ENCODE data around the gene MEF2B. TPM values are rescaled to one million over a fixed set of nuclear protein-coding genes. Genes with fewer than 3 reads are reported as not detected.
"Not testable (repeated sequence)": the region's sequence is repeated elsewhere in the genome, so short reads cannot be mapped to it uniquely, and the experiment has no call there.

Gene MEF2B
- total RNA-seq, 2 experiments from 2014 or later = 1.9 to 2.1 TPM

GRCh38 chr19:19192910-19193423, 22.9 kb upstream of the MEF2B start:
- Mint-ChIP-seq H3K36me3 (ENCODE audit: low read depth) (peaks cover 13% of the 10 kb centered on the region), H3K9me3 (ENCODE audit: low read depth) (no peaks in the 10 kb centered on the region), H3K27me3 (no peaks in the 10 kb centered on the region), H3K4me3 (peak overlapping the region; percentile 91), H3K27ac (peak overlapping the region; percentile 94), H3K4me1 (peaks cover 41% of the 10 kb centered on the region)
- ATAC-seq (no peak), DNase-seq (no peak)
- ChIA-PET CTCF (interaction anchor here (0.6 to 2.9 kb wide), 10 partner anchors 8 to 297 kb away, joined by 3 to 20 read pairs (median 4); partner anchors contain the start of gene NR2C2AP), POLR2A (interaction anchor here (0.6 to 3.0 kb wide), 4 partner anchors 10 to 650 kb away, joined by 4 to 31 read pairs (median 7); partner anchors contain the start of gene NR2C2AP)
- intact Hi-C loops (cut with DNase I, micrococcal nuclease) = loop anchor here (1.0 to 5.0 kb wide), 20 partner anchors 10 to 671 kb away; partner anchors contain the start of genes COPE (in 2 of the 2), DDX49 (in 2 of the 2), MAU2 (in 2 of the 2) and NR2C2AP (in 2 of the 2)

DNA sequence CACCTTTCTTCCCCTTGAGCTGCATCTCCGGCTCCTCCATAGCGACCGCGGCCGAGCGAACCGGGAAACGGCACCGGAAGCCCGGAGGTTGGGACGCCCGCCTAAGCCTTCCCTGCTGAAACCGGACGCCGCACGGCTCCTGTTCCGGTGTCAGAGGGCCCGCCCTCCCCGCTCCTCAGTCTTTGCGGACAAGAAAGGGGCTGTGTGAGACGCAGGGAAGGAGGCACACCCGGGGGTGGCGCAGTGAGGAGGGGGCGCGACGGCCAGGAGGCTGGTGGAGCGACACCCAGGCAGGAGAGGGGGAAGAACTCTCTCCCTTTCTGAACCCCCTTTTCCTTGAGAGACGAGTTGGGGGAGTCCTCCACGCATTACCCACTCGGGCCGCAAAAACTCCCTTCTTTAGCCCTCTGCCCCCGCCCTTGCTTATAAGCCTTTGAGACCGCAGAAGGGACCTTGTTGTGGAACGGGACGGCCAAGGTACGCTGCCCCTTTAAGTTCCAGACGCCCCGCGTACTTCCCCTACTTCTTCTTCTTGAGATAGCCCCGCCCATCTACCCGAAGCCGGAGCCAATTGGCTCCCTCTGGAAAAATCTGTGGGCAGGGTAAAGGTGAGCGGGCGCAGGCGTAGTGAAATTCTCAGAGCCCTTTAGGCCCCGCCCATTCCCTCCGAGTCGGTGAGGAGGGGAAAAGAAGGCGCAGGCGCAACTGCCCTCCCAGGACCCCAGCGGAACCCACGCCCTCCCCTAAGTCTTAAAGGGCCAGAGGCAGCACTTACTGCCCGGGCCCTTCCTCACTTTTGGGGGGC, 22.2 kb upstream of the MEF2B start, which contains the start of the genes BORCS8 and RFXANK:
Gene BORCS8 (minus strand): TSS at position 75 of the 805 bp plus-strand sequence. CDS start 35 bp downstream, at position 40.
Gene RFXANK (plus strand): TSS at position 181 of the 805 bp plus-strand sequence. CDS start 1,689 bp downstream, outside the sequence.
- H3K4me1 Mint-ChIP-seq = peaks cover 41% of the 10 kb centered on the region
- peak within 1 kb of the TSS; percentile 91 for H3K4me3 Mint-ChIP-seq
- intact Hi-C loops (cut with DNase I, micrococcal nuclease) = loop anchor here (1.0 to 5.0 kb wide), 20 partner anchors 11 to 670 kb away; partner anchors contain the start of genes COPE (in 2 of the 2), DDX49 (in 2 of the 2), MAU2 (in 2 of the 2) and NR2C2AP (in 2 of the 2)
- H3K27me3 Mint-ChIP-seq = no peaks in the 10 kb centered on the region
- H3K9me3 Mint-ChIP-seq (ENCODE audit: low read depth) = no peaks in the 10 kb centered on the region
- peak within 1 kb of the TSS; percentile 94 for H3K27ac Mint-ChIP-seq
- DNase-seq (peak; percentile 99), ATAC-seq (peak; percentile 92)
- peaks cover 12% of the 10 kb centered on the region for H3K36me3 Mint-ChIP-seq (ENCODE audit: low read depth)
- ChIA-PET POLR2A (interaction anchor here (0.5 to 3.0 kb wide), 5 partner anchors 11 to 477 kb away, joined by 3 to 31 read pairs (median 4); partner anchors contain the start of genes NR2C2AP and ZNF101), CTCF (interaction anchor here (0.6 to 2.9 kb wide), 11 partner anchors 9 to 298 kb away, joined by 3 to 20 read pairs (median 4); partner anchors contain the start of gene NR2C2AP)

DNA sequence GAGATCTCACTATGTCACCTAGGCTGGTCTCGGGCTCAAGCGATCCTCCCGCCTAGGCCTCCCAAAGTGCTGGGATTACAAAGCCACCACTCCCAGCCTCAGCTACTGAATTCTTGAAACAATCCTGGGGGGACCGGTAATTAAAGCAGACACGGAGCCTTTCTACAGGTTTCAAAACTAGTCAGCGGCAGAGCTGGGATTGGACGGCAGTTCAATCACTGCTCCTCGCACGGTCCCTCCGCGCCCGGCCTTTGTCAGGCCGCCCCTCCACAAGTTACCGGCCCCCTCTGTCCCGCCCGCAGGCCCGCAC, 21.7 kb upstream of the MEF2B start:
- intact Hi-C loops (cut with DNase I, micrococcal nuclease) = loop anchor here (1.0 to 5.0 kb wide), 20 partner anchors 12 to 669 kb away; partner anchors contain the start of genes COPE (in 2 of the 2), DDX49 (in 2 of the 2), MAU2 (in 2 of the 2) and NR2C2AP (in 2 of the 2)
- peaks cover 12% of the 10 kb centered on the region for H3K36me3 Mint-ChIP-seq (ENCODE audit: low read depth)
- no peak for DNase-seq
- H3K4me3 Mint-ChIP-seq = peak overlapping the region; percentile 91
- peaks cover 3% of the 10 kb centered on the region for H3K9me3 Mint-ChIP-seq (ENCODE audit: low read depth)
- H3K27me3 Mint-ChIP-seq = no peaks in the 10 kb centered on the region
- peak overlapping the region; percentile 94 for H3K27ac Mint-ChIP-seq
- H3K4me1 Mint-ChIP-seq = peaks cover 41% of the 10 kb centered on the region
- ATAC-seq = no peak
- CTCF ChIA-PET = interaction anchor here (0.9 to 2.9 kb wide), 4 partner anchors 9 to 155 kb away, joined by 3 to 20 read pairs (median 11); partner anchors contain the start of gene NR2C2AP
- POLR2A ChIA-PET = interaction anchor here (0.5 to 3.0 kb wide), 3 partner anchors 11 to 477 kb away, joined by 3 to 31 read pairs (median 3); partner anchors contain the start of genes NR2C2AP and ZNF101

- intact Hi-C loops (cut with DNase I, micrococcal nuclease) = loop anchor here (1.0 kb wide), 3 partner anchors 38 to 304 kb away; no protein-coding TSS in a partner anchor
- Mint-ChIP-seq H3K36me3 (ENCODE audit: low read depth) (peaks cover 23% of the 10 kb centered on the region), H3K27ac (no peak overlapping the region), H3K27me3 (no peaks in the 10 kb centered on the region), H3K4me3 (no peak overlapping the region), H3K4me1 (peaks cover 33% of the 10 kb centered on the region), H3K9me3 (ENCODE audit: low read depth) (peaks cover 10% of the 10 kb centered on the region)
- no peak for DNase-seq
- ATAC-seq = no peak
- ChIA-PET CTCF (interaction anchor here (0.8 kb wide), 1 partner anchor 220 kb away, joined by 4 read pairs; no protein-coding TSS in a partner anchor), POLR2A (no interaction called here)
Observed at GRCh38 chr19:19186742-19187141, 16.7 kb upstream of the MEF2B start.

- peak; percentile 89 for ATAC-seq
- peak; percentile 75 for DNase-seq
- Mint-ChIP-seq H3K27ac (peak overlapping the region; percentile 60), H3K27me3 (no peaks in the 10 kb centered on the region), H3K36me3 (ENCODE audit: low read depth) (peaks cover 23% of the 10 kb centered on the region), H3K4me1 (peaks cover 28% of the 10 kb centered on the region), H3K9me3 (ENCODE audit: low read depth) (peaks cover 10% of the 10 kb centered on the region), H3K4me3 (no peak overlapping the region)
- ChIA-PET CTCF (interaction anchor here (1.0 kb wide), 1 partner anchor 12 kb away, joined by 3 read pairs; no protein-coding TSS in a partner anchor), POLR2A (no interaction called here)
- intact Hi-C loops (cut with DNase I, micrococcal nuclease) = loop anchor here (1.0 kb wide), 3 partner anchors 38 to 304 kb away; no protein-coding TSS in a partner anchor
Observed at GRCh38 chr19:19185853-19186740, 16.0 kb upstream of the MEF2B start.

GRCh38 chr19:19181488-19181998, 11.5 kb upstream of the MEF2B start:
- Mint-ChIP-seq H3K4me3 (no peak overlapping the region), H3K36me3 (ENCODE audit: low read depth) (peaks cover 28% of the 10 kb centered on the region), H3K27ac (no peak overlapping the region), H3K9me3 (ENCODE audit: low read depth) (peaks cover 7% of the 10 kb centered on the region), H3K27me3 (no peaks in the 10 kb centered on the region), H3K4me1 (peaks cover 6% of the 10 kb centered on the region)
- ChIA-PET CTCF (no interaction called here), POLR2A (no interaction called here)
- ATAC-seq (no peak), DNase-seq (no peak)
- intact Hi-C loops (cut with DNase I, micrococcal nuclease) = no loop called here

DNA sequence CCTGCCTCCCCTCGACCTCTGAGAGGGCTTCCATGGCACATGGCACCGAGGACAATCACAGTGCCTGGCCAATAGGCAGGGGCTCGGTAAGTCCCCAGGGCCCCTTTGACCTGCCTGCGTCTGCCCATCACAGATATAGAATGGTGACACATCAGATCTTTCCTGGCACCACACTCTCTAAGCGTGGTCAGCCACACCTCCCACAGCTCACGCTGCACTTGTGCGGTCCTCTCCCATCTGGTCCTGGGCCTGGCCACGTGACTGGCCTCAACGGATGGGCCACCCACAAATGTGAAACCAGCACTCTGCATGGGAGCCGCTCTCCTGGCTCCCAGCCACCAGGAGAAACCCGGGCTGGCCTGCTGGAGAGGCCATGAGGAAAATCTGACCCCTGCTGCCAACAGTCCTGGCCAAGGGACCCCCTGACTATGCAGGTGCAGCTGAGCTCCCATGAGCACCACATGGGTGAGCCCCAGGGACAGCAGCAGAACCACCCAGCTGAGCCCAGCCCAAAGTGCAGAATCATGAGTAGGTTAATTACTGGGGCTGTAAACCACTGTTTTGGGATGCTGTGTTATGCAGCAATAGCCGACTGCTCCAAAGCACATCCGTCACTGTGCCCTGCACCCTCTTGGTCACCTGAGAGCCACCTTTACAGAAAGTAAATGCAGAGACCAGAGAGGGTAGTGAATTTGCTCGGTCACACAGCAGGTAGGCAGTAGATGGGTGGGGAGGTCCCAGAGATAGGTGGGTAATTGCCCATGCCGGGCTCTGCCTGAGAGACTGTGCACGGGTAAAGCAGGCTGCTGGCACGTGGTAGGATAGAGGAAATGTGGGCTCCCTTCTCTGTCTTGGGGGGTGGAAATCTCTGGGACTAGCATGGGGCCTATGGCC, 9.7 kb upstream of the MEF2B start:
- Mint-ChIP-seq H3K9me3 (ENCODE audit: low read depth) (peaks cover 2% of the 10 kb centered on the region), H3K27ac (no peak overlapping the region), H3K27me3 (no peaks in the 10 kb centered on the region), H3K4me3 (no peak overlapping the region), H3K4me1 (no peaks in the 10 kb centered on the region), H3K36me3 (ENCODE audit: low read depth) (peaks cover 27% of the 10 kb centered on the region)
- intact Hi-C loops (cut with DNase I, micrococcal nuclease) = no loop called here
- ATAC-seq = no peak
- ChIA-PET CTCF (no interaction called here), POLR2A (no interaction called here)
- DNase-seq = no peak

DNA sequence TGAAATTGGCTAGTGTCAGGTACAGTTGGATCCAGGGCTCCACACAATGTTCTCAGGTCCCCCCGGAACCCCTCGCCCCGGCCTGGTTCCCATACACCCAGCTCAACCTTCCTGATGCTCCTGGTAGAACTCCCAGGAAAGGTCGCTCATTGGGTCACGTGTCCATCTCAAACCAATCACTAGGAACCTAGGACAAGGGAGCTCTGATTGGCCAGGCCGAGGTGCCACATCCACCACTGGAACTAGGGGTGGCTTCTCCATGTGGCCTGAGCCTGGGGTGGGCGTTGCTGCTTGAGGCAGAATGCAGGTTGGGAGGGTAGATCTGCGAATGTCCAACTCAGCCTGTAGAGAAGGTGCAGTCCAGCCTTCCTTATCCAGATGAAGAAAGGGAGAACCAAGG, 6.9 kb upstream of the MEF2B start:
- no peak overlapping the region for H3K27ac Mint-ChIP-seq
- DNase-seq (no peak), ATAC-seq (no peak)
- CTCF ChIA-PET = interaction anchor here (0.6 kb wide), 2 partner anchors 8 to 226 kb away, joined by 3 read pairs; no protein-coding TSS in a partner anchor
- intact Hi-C loops (cut with DNase I, micrococcal nuclease) = no loop called here
- H3K36me3 Mint-ChIP-seq (ENCODE audit: low read depth) = peaks cover 19% of the 10 kb centered on the region
- H3K27me3 Mint-ChIP-seq = no peaks in the 10 kb centered on the region
- no peak overlapping the region for H3K4me3 Mint-ChIP-seq
- no peaks in the 10 kb centered on the region for H3K4me1 Mint-ChIP-seq
- POLR2A ChIA-PET = no interaction called here
- H3K9me3 Mint-ChIP-seq (ENCODE audit: low read depth) = peaks cover 2% of the 10 kb centered on the region

DNA sequence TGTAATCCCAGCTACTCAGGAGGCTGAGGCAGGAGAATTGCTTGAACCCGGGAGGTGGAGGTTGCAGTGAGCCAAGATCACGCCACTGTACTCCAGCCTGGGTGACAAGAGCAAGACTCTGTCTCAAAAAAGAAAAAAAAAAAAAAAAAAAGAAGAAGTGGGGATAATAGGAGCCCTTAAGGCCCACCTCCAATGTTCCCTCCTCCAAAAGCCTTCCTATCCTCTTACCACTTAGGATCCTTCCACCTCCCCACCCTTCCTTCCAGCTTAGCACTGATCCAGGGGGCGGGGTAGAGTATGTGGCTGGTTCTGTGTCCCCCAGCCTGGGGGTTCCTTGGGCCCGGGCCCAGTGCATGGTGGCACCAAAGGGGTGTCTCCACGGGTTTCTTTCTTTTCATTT, 3.2 kb upstream of the MEF2B start:
- H3K27me3 Mint-ChIP-seq; DNase-seq; H3K9me3 Mint-ChIP-seq (ENCODE audit: low read depth); POLR2A ChIA-PET; H3K27ac Mint-ChIP-seq; ATAC-seq; H3K4me3 Mint-ChIP-seq; H3K36me3 Mint-ChIP-seq (ENCODE audit: low read depth); intact Hi-C loops (cut with DNase I, micrococcal nuclease): not testable (repeated sequence)
- H3K4me1 Mint-ChIP-seq = peaks cover 13% of the 10 kb centered on the region
- CTCF ChIA-PET = interaction anchor here (0.5 to 1.8 kb wide), 3 partner anchors 17 to 73 kb away, joined by 3 to 9 read pairs (median 3); no protein-coding TSS in a partner anchor

All from activated CD4-positive, alpha-beta T cell treated with anti-CD3 and anti-CD28 coated beads for 36 hours (primary cell).